ENCODE data around the gene HSD17B11.
"Not testable (repeated sequence)": the region's sequence is repeated elsewhere in the genome, so short reads cannot be mapped to it uniquely, and the experiment has no call there.

- not testable (repeated sequence) for TF ChIP-seq HMGXB4 (CRISPR knock-in tag; IDR thresholded peaks at IDR 0.05); SMAD3 (CRISPR knock-in tag; IDR thresholded peaks at IDR 0.05; ENCODE audit: borderline replicate concordance); USF1 (CRISPR knock-in tag; IDR thresholded peaks at IDR 0.05); CTCF (IDR thresholded peaks at IDR 0.05); SP1 (CRISPR knock-in tag; conservative IDR thresholded peaks at IDR 0.05); OVOL2 (CRISPR knock-in tag; IDR thresholded peaks at IDR 0.05; ENCODE audit: borderline replicate concordance); FOXK1 (CRISPR knock-in tag; IDR thresholded peaks at IDR 0.05); MAX (CRISPR knock-in tag; IDR thresholded peaks at IDR 0.05)
- TF ChIP-seq, protein P1, sequence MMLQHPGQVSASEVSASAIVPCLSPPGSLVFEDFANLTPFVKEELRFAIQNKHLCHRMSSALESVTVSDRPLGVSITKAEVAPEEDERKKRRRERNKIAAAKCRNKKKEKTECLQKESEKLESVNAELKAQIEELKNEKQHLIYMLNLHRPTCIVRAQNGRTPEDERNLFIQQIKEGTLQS (CRISPR knock-in tag; conservative IDR thresholded peaks at IDR 0.05): not testable (repeated sequence)
- TF ChIP-seq, protein P2, sequence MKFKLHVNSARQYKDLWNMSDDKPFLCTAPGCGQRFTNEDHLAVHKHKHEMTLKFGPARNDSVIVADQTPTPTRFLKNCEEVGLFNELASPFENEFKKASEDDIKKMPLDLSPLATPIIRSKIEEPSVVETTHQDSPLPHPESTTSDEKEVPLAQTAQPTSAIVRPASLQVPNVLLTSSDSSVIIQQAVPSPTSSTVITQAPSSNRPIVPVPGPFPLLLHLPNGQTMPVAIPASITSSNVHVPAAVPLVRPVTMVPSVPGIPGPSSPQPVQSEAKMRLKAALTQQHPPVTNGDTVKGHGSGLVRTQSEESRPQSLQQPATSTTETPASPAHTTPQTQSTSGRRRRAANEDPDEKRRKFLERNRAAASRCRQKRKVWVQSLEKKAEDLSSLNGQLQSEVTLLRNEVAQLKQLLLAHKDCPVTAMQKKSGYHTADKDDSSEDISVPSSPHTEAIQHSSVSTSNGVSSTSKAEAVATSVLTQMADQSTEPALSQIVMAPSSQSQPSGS (CRISPR knock-in tag; IDR thresholded peaks at IDR 0.05; ENCODE audit: borderline replicate concordance, low read depth): not testable (repeated sequence)
- TF ChIP-seq, protein P3, sequence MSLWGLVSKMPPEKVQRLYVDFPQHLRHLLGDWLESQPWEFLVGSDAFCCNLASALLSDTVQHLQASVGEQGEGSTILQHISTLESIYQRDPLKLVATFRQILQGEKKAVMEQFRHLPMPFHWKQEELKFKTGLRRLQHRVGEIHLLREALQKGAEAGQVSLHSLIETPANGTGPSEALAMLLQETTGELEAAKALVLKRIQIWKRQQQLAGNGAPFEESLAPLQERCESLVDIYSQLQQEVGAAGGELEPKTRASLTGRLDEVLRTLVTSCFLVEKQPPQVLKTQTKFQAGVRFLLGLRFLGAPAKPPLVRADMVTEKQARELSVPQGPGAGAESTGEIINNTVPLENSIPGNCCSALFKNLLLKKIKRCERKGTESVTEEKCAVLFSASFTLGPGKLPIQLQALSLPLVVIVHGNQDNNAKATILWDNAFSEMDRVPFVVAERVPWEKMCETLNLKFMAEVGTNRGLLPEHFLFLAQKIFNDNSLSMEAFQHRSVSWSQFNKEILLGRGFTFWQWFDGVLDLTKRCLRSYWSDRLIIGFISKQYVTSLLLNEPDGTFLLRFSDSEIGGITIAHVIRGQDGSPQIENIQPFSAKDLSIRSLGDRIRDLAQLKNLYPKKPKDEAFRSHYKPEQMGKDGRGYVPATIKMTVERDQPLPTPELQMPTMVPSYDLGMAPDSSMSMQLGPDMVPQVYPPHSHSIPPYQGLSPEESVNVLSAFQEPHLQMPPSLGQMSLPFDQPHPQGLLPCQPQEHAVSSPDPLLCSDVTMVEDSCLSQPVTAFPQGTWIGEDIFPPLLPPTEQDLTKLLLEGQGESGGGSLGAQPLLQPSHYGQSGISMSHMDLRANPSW (CRISPR knock-in tag; conservative IDR thresholded peaks at IDR 0.05; ENCODE audit: low read depth): not testable (repeated sequence)
Observed at GRCh38 chr4:87390055-87390454, 933 bp downstream of the HSD17B11 start.
